Stimulated activated CD8-positive, alpha-beta memory T cell treated with anti-CD3 and anti-CD28 coated beads, Interleukin-4, amount 100 ng/mL, for 24 hours (primary cell): ENCODE measurements around the gene AKAP6.

Experiments
- DNase-seq: peaks from one replicate; pipeline ENCODE4 v3.0.0-alpha.2; 2020; ENCODE audit warnings: low read depth

Gene AKAP6

DNA sequence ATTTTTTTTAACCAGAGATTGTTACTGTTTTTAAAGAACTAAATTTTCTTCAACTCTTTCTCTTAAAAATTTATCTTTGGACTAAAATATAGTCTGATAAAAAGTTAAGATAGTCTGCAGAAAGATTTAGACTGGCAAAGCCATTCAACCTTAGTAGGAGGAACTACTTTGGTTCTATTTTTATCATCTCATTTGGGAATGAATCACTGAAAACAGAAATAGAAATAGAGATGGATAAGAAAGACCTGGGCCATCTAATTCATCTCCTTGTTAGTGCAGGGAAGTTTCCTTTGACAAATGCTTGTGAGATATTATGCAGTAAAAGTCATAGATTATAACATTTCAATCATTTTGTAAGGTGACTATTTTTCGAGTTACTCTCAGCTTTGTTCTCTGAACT lies 346.3 kb downstream of the AKAP6 start:
- no peak for DNase-seq

- DNase-seq: no peak
Measured at GRCh38 chr14:32677129-32677780, 348.2 kb downstream of the AKAP6 start.

DNA sequence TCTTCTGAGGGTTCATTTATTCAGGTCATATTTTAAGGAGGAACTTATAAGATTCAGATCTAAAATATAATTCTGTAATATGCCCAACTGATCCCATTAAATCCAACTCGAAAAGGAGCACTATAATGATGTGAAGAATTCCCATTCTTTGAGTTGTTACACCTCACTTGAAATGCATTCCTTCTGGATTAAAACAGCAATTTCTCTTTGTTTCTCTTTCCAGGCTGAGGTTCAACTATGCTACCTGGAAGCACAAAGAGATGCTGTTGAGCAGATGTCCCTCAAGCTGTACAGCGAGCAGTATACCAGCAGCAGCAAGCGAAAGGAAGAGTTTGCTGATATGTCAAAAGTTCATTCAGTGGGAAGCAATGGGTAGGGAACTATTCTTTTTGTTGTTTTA lies 349.0 kb downstream of the AKAP6 start:
- no peak for DNase-seq

DNA sequence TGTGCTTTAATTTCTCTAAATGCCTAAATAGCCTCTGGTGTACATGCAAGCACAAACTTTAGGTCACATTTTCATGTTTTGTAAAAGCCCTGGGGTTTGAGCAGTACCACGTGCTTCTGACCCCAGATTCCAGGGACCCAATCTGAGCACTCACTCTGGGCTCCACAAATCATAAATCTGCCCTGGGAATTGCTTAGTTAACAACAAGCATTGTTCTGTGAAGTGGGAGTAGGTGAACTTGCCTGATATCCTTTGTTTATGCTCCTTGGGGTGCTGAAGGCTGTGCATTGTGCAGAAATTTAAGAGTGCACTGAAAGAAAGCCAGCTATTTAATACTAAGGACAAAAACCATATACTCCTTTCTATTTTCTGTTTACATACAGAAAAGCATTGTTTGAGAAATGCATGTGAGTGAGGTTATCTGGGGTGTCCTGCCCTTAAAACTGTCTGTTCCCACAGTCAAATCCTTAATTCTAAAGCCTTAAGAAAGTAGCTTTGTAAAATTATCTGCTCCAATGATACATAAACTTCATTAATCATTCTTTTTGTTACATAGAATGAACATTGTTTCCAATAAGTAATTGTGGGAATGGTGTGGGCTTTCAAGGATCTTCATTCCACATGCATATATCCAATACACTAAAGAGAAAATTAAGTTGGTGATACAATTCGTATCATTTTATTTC lies 351.0 kb downstream of the AKAP6 start:
- DNase-seq: no peak

GRCh38 chr14:32681598-32681997 lies 352.5 kb downstream of the AKAP6 start:
- DNase-seq: no peak

DNA sequence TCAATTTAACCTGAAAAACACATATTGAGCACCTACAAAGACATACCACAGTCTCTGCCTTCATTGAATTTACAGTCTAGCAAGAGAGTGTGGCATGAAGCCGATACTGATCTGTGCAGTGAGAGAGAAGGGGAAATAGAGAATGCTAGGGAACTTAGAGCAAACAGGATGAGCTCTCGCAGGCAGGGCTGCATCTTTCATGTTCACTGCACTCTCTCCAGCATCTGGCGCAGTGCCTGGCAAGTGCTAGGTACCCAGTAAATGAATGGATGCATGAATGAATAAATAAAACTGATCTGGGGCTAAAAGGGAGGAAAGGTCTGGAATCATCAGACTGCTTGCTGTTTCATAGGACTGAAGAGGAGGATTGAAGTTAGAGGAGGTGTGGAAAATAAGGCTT lies 353.1 kb downstream of the AKAP6 start:
- no peak for DNase-seq

GRCh38 chr14:32683679-32684078 lies 354.6 kb downstream of the AKAP6 start:
- DNase-seq: no peak

GRCh38 chr14:32688941-32689340 lies 359.8 kb downstream of the AKAP6 start:
- DNase-seq: no peak

DNA sequence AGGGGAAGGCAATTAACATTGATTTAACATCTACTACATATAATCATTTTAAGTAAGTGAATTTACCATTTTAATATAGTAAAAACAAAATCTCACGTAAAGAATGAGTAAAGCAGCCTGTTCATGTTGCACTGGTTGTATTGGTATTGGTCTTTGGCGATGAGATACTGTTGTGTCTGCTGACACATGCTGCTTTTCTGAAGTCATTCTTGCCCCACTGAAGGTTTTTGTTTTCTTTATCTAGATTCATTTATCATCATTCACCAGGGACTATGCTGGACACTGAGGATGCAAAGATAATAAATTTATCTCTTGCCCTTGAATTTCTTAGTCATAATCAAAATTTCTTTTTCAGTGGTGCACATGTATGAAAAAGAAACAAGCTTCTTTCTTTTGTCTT lies 363.3 kb downstream of the AKAP6 start:
- DNase-seq: no peak

- no peak for DNase-seq
Measured at GRCh38 chr14:32693114-32693513, 364.0 kb downstream of the AKAP6 start.

- no peak for DNase-seq
Measured at GRCh38 chr14:32694795-32695449, 365.8 kb downstream of the AKAP6 start.

DNA sequence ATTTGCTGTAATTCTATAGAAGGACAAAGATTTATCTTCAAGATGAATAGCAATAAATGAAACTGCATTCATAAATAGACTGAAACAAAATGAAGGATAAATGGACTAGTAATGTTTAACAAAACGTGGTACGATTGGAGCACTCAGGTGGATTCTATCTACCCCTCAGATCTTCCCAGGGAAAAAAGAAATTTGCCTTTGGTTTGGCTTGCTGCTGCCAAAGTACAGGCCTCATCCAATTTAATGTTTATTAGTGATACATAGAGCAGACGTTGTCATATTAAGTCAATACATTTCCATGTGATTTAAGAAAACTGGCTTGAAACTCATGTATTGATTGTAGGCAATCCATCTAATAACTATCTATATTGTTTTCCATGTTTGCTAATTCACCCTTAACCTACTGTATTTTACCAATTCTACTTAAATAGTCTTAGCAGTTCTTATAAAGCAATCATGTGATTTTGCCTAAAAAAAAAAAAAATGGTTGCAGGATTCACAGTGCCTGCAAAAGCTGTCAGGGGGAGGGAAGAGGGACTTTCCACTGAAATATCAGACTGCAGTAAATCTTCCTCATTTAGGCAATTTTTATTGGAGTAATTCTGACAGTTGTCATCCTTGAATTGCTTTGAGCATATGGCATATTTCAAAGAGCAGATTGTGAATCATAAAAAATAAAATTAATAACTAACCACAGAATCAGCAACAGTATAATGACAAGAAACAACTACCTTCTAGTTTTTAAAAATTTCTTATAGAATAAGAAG lies 367.4 kb downstream of the AKAP6 start:
- DNase-seq: no peak

DNA sequence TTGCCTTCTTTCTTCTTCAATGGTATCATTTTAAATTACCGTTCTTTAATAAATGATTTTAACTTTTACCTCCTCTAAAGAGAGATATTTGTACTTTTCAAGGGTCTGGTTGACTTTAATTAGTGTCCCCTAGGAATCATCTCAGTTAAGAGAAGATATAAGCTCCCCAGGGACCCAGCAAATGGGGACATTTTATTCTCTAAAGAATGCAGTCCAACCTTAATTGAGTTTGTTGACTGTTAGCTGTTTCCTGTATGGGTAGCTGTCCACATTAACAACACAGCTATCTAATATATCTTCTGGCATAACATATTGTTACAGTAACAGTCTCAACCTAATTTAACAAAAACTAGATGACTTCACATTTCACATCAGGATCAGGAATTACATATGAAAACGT lies 368.0 kb downstream of the AKAP6 start:
- DNase-seq: no peak

GRCh38 chr14:32697704-32698103 lies 368.6 kb downstream of the AKAP6 start:
- DNase-seq: no peak

DNA sequence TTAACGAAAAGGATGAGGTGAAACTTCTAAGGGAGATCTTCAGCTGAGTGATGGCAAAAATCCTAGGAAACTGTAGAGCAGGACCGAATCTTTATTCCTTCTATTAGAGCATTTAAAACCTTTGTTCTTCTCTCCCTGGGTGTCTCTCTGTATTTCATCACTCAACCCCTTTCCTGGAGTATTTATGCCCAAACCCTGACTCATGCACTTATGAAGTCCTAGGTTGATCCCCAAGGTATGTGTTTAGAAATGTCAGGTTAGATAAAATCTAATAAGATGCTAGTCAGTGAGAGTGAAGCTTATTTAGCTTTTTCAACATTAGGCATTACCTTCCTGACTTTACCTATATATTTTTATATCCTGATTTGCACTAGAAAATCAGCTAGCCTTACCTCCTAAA lies 369.7 kb downstream of the AKAP6 start:
- DNase-seq: no peak

- DNase-seq: no peak
Measured at GRCh38 chr14:32701475-32701874, 372.4 kb downstream of the AKAP6 start.

DNA sequence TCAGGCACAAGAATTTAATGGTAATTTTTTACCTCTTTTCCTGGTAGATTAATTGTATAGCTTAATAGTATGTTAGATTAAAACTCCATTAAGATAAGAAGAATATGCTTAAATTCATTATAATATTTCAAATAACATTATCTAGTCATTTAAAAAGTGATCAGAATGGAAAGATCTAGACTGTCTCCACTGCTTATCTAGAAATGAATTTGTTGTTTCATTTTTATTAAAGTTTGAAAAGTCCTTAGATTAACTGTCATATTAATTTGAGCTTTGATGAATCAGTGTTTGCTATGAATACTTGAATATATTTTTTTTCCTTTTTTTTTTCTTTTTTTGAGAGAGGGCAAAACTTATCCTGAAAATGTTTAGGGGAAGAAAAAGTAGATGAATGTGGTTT lies 373.0 kb downstream of the AKAP6 start:
- DNase-seq: no peak

DNA sequence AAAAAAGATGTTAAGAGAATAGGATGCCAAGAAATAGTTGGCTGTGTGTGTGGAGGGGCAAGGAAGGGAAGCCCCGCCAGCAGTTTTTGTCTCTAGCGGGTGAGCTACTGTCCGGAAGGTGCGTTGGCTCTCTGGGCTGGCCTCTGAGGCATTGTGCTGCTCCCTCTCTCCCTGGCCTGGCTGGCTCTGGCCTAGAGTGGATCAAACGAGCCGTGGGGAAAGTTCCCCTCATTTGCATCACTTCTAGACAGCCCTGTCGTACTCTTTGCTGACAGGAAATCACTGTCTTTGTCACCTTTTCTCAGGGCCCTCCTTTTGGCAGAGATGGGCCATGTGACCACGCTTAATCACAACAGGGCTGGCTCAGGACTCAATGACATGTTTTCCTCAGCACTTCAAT lies 373.5 kb downstream of the AKAP6 start:
- no peak for DNase-seq

DNA sequence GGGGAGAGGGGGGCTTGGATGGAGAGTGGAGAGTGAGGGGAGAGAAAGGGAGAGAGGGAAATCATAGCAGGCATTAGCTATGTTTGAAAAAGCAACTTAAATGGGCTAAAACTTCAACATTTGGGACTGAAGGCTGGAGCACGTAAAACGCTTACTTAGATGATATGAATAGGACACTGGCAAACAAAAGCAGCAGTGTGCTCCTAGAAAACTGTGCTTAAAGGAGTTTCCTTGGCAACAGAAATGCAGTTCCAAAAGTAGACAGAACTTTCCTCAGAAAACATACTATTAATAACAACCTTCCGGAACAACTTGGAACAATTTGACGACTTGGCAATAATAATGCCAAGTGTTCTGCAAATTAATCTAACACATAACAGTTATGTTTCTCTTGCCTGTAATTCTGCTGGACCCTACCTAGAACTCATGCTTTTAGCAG lies 374.1 kb downstream of the AKAP6 start:
- no peak for DNase-seq

DNA sequence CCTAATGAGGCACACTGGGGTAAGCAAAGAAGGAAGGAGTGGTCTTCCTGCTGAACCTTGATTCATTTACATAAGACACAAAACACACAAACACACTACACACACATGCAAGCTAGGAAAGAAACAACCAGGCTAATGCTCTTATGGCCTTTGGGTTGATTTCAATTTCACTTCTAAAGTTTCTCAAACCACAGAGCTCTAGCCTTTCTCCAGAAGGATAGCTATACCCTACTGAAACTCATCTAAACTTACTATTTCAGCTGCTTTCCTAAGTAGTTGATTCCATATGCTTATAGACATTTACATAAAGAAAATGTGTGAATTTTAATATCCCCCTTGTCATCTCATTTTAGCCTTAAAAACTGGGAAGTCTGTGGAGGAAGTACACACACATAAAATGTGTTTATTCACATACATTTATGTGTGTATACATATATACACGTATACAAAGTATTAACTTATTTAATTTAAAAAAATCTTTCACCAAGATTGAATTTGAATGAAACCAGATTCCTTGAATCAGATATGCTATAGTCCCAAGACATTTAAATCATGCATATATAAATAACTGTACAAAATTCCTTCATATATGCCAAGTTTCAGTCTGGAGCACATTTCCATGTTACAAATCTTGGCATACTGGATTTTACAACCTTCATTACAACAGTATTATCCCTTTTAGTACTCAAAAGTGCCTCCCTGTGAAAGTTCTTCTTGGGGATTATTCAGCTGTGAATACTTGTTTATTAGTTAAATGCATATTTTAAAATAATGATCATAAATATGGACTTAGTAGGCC lies 377.8 kb downstream of the AKAP6 start:
- no peak for DNase-seq

DNA sequence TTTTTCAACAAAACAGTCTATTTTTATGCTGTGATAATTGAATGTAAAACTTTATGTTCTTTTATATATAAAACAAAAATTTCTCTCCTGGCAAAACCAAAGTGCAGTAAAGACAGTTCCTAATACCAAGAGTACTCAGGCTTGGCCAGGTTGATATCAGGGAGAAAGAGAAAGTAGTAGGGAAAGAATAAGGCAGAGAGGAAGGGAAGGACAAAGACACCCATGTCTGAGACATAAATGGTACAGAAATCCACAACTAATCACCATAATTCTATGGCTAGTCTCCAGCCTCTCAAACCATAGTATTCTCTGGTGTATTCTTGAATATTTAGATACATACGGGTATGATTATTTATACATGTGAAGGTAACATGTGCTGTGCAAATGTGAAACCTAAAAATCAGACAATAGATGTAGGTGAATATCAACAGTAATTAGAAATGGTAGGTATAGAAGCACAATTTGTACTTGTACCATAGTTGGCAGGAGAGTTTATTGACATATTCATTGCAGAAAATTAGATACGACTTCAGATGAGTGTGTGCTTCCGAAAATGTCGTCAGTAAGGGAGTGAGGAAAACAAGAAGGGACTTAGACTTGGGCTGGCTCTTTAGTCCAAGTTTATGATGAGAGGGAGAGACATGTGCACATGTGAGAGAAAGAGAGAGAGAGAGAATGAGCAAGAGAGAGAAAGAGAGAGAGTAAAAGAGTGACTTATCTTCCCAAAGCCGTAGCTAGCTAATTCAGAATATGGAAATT lies 378.8 kb downstream of the AKAP6 start:
- no peak for DNase-seq
